ENCODE measurements around the gene E4F1.

The E4F1 gene

GRCh38 chr16:2205967-2206313 lies 17.5 kb upstream of the E4F1 start:
- no peak for DNase-seq (ENCODE audit: low read depth)
- TF ChIP-seq, protein P1, sequence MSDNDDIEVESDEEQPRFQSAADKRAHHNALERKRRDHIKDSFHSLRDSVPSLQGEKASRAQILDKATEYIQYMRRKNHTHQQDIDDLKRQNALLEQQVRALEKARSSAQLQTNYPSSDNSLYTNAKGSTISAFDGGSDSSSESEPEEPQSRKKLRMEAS (IDR thresholded peaks at IDR 0.05; ENCODE audit: low read depth, low read length) = no peak
- TF ChIP-seq POLR2A (IDR thresholded peaks at IDR 0.05; ENCODE audit: extremely low read depth, insufficient read length) = no peak
- TF ChIP-seq MYC (IDR thresholded peaks at IDR 0.05; ENCODE audit: low read depth, low read length) = no peak
- TF ChIP-seq, protein P2, sequence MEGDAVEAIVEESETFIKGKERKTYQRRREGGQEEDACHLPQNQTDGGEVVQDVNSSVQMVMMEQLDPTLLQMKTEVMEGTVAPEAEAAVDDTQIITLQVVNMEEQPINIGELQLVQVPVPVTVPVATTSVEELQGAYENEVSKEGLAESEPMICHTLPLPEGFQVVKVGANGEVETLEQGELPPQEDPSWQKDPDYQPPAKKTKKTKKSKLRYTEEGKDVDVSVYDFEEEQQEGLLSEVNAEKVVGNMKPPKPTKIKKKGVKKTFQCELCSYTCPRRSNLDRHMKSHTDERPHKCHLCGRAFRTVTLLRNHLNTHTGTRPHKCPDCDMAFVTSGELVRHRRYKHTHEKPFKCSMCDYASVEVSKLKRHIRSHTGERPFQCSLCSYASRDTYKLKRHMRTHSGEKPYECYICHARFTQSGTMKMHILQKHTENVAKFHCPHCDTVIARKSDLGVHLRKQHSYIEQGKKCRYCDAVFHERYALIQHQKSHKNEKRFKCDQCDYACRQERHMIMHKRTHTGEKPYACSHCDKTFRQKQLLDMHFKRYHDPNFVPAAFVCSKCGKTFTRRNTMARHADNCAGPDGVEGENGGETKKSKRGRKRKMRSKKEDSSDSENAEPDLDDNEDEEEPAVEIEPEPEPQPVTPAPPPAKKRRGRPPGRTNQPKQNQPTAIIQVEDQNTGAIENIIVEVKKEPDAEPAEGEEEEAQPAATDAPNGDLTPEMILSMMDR (IDR thresholded peaks at IDR 0.05; ENCODE audit: low read depth, low read length) = no peak
- H3K4me3 ChIP-seq (ENCODE audit: low read depth, low read length) = peak overlapping the region; percentile 94

DNA sequence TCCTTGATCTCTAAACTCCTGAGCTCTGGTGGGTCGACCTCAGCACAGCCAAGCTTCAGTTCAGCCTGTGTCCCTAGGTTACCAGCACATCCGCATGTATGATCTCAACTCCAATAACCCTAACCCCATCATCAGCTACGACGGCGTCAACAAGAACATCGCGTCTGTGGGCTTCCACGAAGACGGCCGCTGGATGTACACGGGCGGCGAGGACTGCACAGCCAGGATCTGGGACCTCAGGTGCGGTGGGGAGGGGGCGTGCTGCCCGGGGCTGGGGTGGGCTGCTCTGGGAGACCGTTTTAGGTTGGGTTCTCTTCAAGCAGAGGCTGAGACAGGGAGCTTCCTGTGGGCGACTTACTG lies 17.0 kb upstream of the E4F1 start:
- no peak for TF ChIP-seq MYC (IDR thresholded peaks at IDR 0.05; ENCODE audit: low read depth, low read length)
- TF ChIP-seq, protein P1 (IDR thresholded peaks at IDR 0.05; ENCODE audit: low read depth, low read length) = no peak
- TF ChIP-seq, protein P2 (IDR thresholded peaks at IDR 0.05; ENCODE audit: low read depth, low read length) = no peak
- DNase-seq (ENCODE audit: low read depth) = no peak
- peak overlapping the region; percentile 94 for H3K4me3 ChIP-seq (ENCODE audit: low read depth, low read length)

- TF ChIP-seq POLR2A (IDR thresholded peaks at IDR 0.05; ENCODE audit: extremely low read depth, insufficient read length) = no peak
- TF ChIP-seq, protein P2 (IDR thresholded peaks at IDR 0.05; ENCODE audit: low read depth, low read length) = no peak
- TF ChIP-seq, protein P1 (IDR thresholded peaks at IDR 0.05; ENCODE audit: low read depth, low read length) = no peak
- no peak for TF ChIP-seq MYC (IDR thresholded peaks at IDR 0.05; ENCODE audit: low read depth, low read length)
- DNase-seq (ENCODE audit: low read depth) = peak; percentile 54
- H3K4me3 ChIP-seq (ENCODE audit: low read depth, low read length) = peak overlapping the region; percentile 47
These were observed 16.5 kb upstream of the E4F1 start for GRCh38 chr16:2206780-2207433.

- DNase-seq (ENCODE audit: low read depth) = no peak
- H3K4me3 ChIP-seq (ENCODE audit: low read depth, low read length) = no peak overlapping the region
- TF ChIP-seq, protein P1 (IDR thresholded peaks at IDR 0.05; ENCODE audit: low read depth, low read length) = no peak
- no peak for TF ChIP-seq MYC (IDR thresholded peaks at IDR 0.05; ENCODE audit: low read depth, low read length)
- TF ChIP-seq POLR2A (IDR thresholded peaks at IDR 0.05; ENCODE audit: extremely low read depth, insufficient read length) = no peak
- TF ChIP-seq, protein P2 (IDR thresholded peaks at IDR 0.05; ENCODE audit: low read depth, low read length) = no peak
These were observed 15.5 kb upstream of the E4F1 start for GRCh38 chr16:2207872-2208271.

GRCh38 chr16:2208308-2208707 lies 15.1 kb upstream of the E4F1 start:
- H3K4me3 ChIP-seq (ENCODE audit: low read depth, low read length) = no peak overlapping the region
- no peak for DNase-seq (ENCODE audit: low read depth)
- TF ChIP-seq MYC (IDR thresholded peaks at IDR 0.05; ENCODE audit: low read depth, low read length) (no peak), POLR2A (IDR thresholded peaks at IDR 0.05; ENCODE audit: extremely low read depth, insufficient read length) (no peak)
- TF ChIP-seq, protein P1 (IDR thresholded peaks at IDR 0.05; ENCODE audit: low read depth, low read length) = no peak
- TF ChIP-seq, protein P2 (IDR thresholded peaks at IDR 0.05; ENCODE audit: low read depth, low read length) = no peak

All from NB4 (cell line).